Ovary (tissue), 9 donors: ENCODE results near the gene ADGRA1. TPM values are rescaled to one million over a fixed set of nuclear protein-coding genes. Genes with fewer than 3 reads are reported as not detected.

Experiments
- DNase-seq, 5 donors: peaks; one replicate each; pipeline ENCODE4 v3.0.0-alpha.2; 2019 to 2020
- H3K27ac ChIP-seq, 2 donors: fragments of 200-600 bp; one replicate each; pipeline versions ENCODE4 v1.5.1 to v1.8.0; 2019 to 2022
- H3K27me3 ChIP-seq: fragments of 200-600 bp; one replicate; pipeline ENCODE4 v1.8.0; 2022
- H3K36me3 ChIP-seq: fragments of 200-600 bp; sonication (generic); one replicate; pipeline ENCODE4 v1.5.1; 2019
- H3K4me1 ChIP-seq: one replicate; pipeline ENCODE4 v1.8.1; 2013; ENCODE audit warnings: mild to moderate bottlenecking, moderate library complexity; ENCODE audit not compliant: insufficient read depth
- H3K4me3 ChIP-seq: fragments of 200-600 bp; sonication (generic); one replicate; pipeline ENCODE4 v1.5.1; 2017
- H3K9me3 ChIP-seq, 2 donors: fragments of 200-600 bp in 1 of 2; sonication (generic) in 1 of 2; one replicate each; pipeline versions ENCODE4 v1.5.1 to v1.8.1; 2013 to 2019; ENCODE audit warnings: mild to moderate bottlenecking in 1 of 2, moderate library complexity in 1 of 2
- CTCF ChIP-seq, 3 donors: fragments of 450-650 bp in 2 of 3; fragments of 200-600 bp in 1 of 3; IDR thresholded peaks; one replicate each; pipeline versions ENCODE4 v1.5.1 to v1.8.0; 2016 to 2022; ENCODE audit warnings: antibody characterized with exemption in 3 of 3, mild to moderate bottlenecking in 1 of 3
- EP300 ChIP-seq: sonication (generic); formaldehyde crosslinking; IDR thresholded peaks from one replicate; pipeline ENCODE4 v1.6.1; 2017; ENCODE audit warnings: antibody characterized with exemption
- POLR2A ChIP-seq: fragments of 450-650 bp; IDR thresholded peaks from one replicate; pipeline ENCODE4 v1.6.1; 2017; ENCODE audit warnings: antibody characterized with exemption, mild to moderate bottlenecking, moderate library complexity
- WGBS, 3 donors: extraction: QIAGEN DNeasy Blood & Tissue Kit in 1 of 3; methylation state at CpG; one replicate each; pipeline versions ENCODE4 v1.1.5 to v1.1.7; 2013 to 2017; 5-methylcytosine and 5-hydroxymethylcytosine counted together
- intact Hi-C, 4 donors: fragments of 100-400 bp; cut with DNase I; formaldehyde crosslinking; loops; one replicate each; pipeline versions ENCODE4 v1.11.0 to v1.15.1; 2022 to 2023
- polyA plus RNA-seq, 2 donors: library from polyadenylated mRNA; stranded (reverse); fragments of 200-250 nt in 1 of 2; fragments of 350-450 nt in 1 of 2; fragmentation: Illumina TruSeq in 1 of 2; extraction: RNeasy Lipid Tissue Mini Kit (QIAGEN cat#74804) in 1 of 2; gene quantifications; one replicate each; pipeline ENCODE4 v1.2.3, GENCODE V29; 2013 to 2014
- total RNA-seq, 7 donors: library from RNA; depleted of rRNA in 2 of 7; stranded (reverse); fragments of >200 nt in 2 of 7; fragmentation: NEBNext Ultra II Directional in 3 of 7; extraction: Animal tissue kit (Norgen Biotek cat#: 25700) in 3 of 7; gene quantifications; one replicate each; pipeline versions ENCODE4 v1.1.0 to v1.2.4, GENCODE V29; 2016 to 2023
- donor health status: DM: no; HTN: no; CAD: no; lungs with moderate emphysema.
- donor health status: DM: no; HTN: no; CAD: no.
- donor health status: Bipolar disorder and iron deficiency.
- donor health status: DM: yes; HTN: yes; CAD: no.
- donor health status: DM: no; HTN: no; CAD: no.
- donor health status: DM: yes; HTN: yes; CAD: no.

The ADGRA1 gene
- total and polyA plus RNA-seq, 9 donors = 0.07 to 0.92 (median 0.13) TPM; not detected in 5

- Histone ChIP-seq H3K27ac (peak overlapping the region; percentile 62 to 82), H3K36me3 (no peaks in the 10 kb centered on the region), H3K4me1 (peaks cover 9% of the 10 kb centered on the region), H3K4me3 (no peak overlapping the region), H3K27me3 (no peaks in the 10 kb centered on the region), H3K9me3 (no peaks in the 10 kb centered on the region)
- intact Hi-C loops = no loop called here
- 54 to 63% (median 54%) methylated on average over 21 to 23 of the region's 23 CpGs for WGBS, 3 donors
- DNase-seq = peak; percentile 67 to 80 (median 70)
- TF ChIP-seq POLR2A = no peak
- no peak for TF ChIP-seq EP300
- no peak for TF ChIP-seq CTCF (IDR thresholded peaks at IDR 0.05)
Measured at GRCh38 chr10:133158756-133159610, 71.3 kb downstream of the ADGRA1 start.

GRCh38 chr10:133159611-133159949, 71.9 kb downstream of the ADGRA1 start:
- DNase-seq = peak in 2 of 5 donors; percentile 26 to 57
- Histone ChIP-seq H3K27me3 (no peaks in the 10 kb centered on the region), H3K4me3 (peak overlapping the region; percentile 52), H3K36me3 (no peaks in the 10 kb centered on the region), H3K4me1 (peaks cover 9% of the 10 kb centered on the region), H3K9me3 (no peaks in the 10 kb centered on the region), H3K27ac (peak overlapping the region; percentile 62 to 82)
- no peak for TF ChIP-seq POLR2A
- no peak for TF ChIP-seq EP300
- TF ChIP-seq CTCF (IDR thresholded peaks at IDR 0.05) = no peak
- WGBS, 3 donors = 5 to 9% (median 8%) methylated on average over 8 to 18 of the region's 18 CpGs
- intact Hi-C loops = no loop called here

GRCh38 chr10:133159950-133160825, 72.5 kb downstream of the ADGRA1 start, which contains the start of gene KNDC1:
KNDC1 (plus strand) TSS chr10:133160219; CDS start chr10:133160468, 249 bp downstream.
- H3K27ac ChIP-seq = peak within 1 kb of the TSS; percentile 62 to 82
- H3K27me3 ChIP-seq = no peaks in the 10 kb centered on the region
- no peak for TF ChIP-seq CTCF (IDR thresholded peaks at IDR 0.05)
- no peak for TF ChIP-seq EP300
- no peak for TF ChIP-seq POLR2A
- peak within 1 kb of the TSS; percentile 52 for H3K4me3 ChIP-seq
- DNase-seq = peak; percentile 47 to 79 (median 73)
- no peaks in the 10 kb centered on the region for H3K36me3 ChIP-seq
- H3K4me1 ChIP-seq = peaks cover 9% of the 10 kb centered on the region
- 0 to 3% (median 1%) methylated on average over 29 to 106 of the region's 108 CpGs for WGBS, 3 donors
- intact Hi-C loops = no loop called here
- no peaks in the 10 kb centered on the region for H3K9me3 ChIP-seq

GRCh38 chr10:133160826-133161471, 73.2 kb downstream of the ADGRA1 start:
- Histone ChIP-seq H3K4me1 (peaks cover 9% of the 10 kb centered on the region), H3K27me3 (no peaks in the 10 kb centered on the region), H3K4me3 (peak overlapping the region; percentile 52), H3K9me3 (no peaks in the 10 kb centered on the region), H3K27ac (peak overlapping the region in 1 of 2 donors; percentile 82), H3K36me3 (no peaks in the 10 kb centered on the region)
- TF ChIP-seq POLR2A (no peak), CTCF (IDR thresholded peaks at IDR 0.05) (no peak), EP300 (no peak)
- no peak for DNase-seq
- 2 to 5% (median 2%) methylated on average over 25 to 29 of the region's 29 CpGs for WGBS, 3 donors
- intact Hi-C loops = no loop called here
